Adrenal gland (tissue), 12 donors: ENCODE data around the gene SULT2B1. TPM values are rescaled to one million over a fixed set of nuclear protein-coding genes. Genes with fewer than 3 reads are reported as not detected.

Experiments
- DNase-seq, 7 donors: peaks; one replicate each; pipeline ENCODE4 v3.0.0-alpha.2; 2019 to 2020
- H3K27ac ChIP-seq, 5 donors: fragments of 200-600 bp; sonication (generic) in 4 of 5; 1 replicate in 3 of 5; 2 replicates in 2 of 5; pipeline versions ENCODE4 v1.5.1 to v1.8.0; 2016 to 2020; ENCODE audit warnings: mild to moderate bottlenecking in 1 of 5
- H3K27me3 ChIP-seq: fragments of 200-600 bp; 2 replicates; pipeline ENCODE4 v1.8.0; 2021
- H3K36me3 ChIP-seq, 2 donors: fragments of 200-600 bp; replicated peaks in 1 of 2; 1 replicate in 1 of 2; 2 replicates in 1 of 2; pipeline versions ENCODE4 v1.5.1 to v1.8.0; 2018 to 2022
- H3K4me1 ChIP-seq, 2 donors: fragments of 200-600 bp; replicated peaks in 1 of 2; 1 replicate in 1 of 2; 2 replicates in 1 of 2; pipeline versions ENCODE4 v1.5.1 to v1.8.0; 2018 to 2021
- H3K4me3 ChIP-seq, 4 donors: fragments of 200-600 bp; sonication (generic) in 3 of 4; one replicate each; pipeline ENCODE4 v1.5.1; 2016 to 2018
- H3K9me3 ChIP-seq, 3 donors: fragments of 200-600 bp; sonication (generic) in 1 of 3; replicated peaks in 1 of 3; 1 replicate in 2 of 3; 2 replicates in 1 of 3; pipeline versions ENCODE4 v1.5.1 to v1.8.0; 2016 to 2021
- POLR2A ChIP-seq, 2 donors: fragments of 450-650 bp; IDR thresholded peaks; one replicate each; pipeline ENCODE4 v1.6.1; 2017; ENCODE audit warnings: antibody characterized with exemption in 2 of 2, mild to moderate bottlenecking in 2 of 2, moderate library complexity in 1 of 2
- WGBS, 4 donors: extraction: QIAGEN DNeasy Blood & Tissue Kit in 2 of 4; methylation state at CpG; one replicate each; pipeline versions ENCODE4 v1.1.5 to v1.1.7; 2013 to 2017; 5-methylcytosine and 5-hydroxymethylcytosine counted together
- intact Hi-C, 2 donors: fragments of 100-400 bp; cut with DNase I; formaldehyde crosslinking; loops; one replicate each; pipeline versions ENCODE4 v1.14.1 to v1.15.0; 2022 to 2023
- polyA plus RNA-seq, 3 donors: library from polyadenylated mRNA; stranded (reverse); fragments of 200-250 nt in 2 of 3; fragments of 350-450 nt in 1 of 3; fragmentation: Illumina TruSeq in 1 of 3; extraction: RNeasy Lipid Tissue Mini Kit (QIAGEN cat#74804) in 1 of 3; gene quantifications; one replicate each; pipeline ENCODE4 v1.2.3, GENCODE V29; 2013 to 2014
- total RNA-seq, 9 donors: library from RNA; depleted of rRNA in 4 of 9; stranded (reverse); fragments of >200 nt in 4 of 9; fragments of 120-200 nt in 1 of 9; fragmentation: NEBNext Ultra II Directional in 1 of 9; extraction: Animal tissue kit (Norgen Biotek cat#: 25700) in 1 of 9; gene quantifications; one replicate each; pipeline versions ENCODE4 v1.1.0 to v1.2.4, GENCODE V29; 2013 to 2023
- TF ChIP-seq, protein P1 (sequence below), 6 experiments: fragments of 450-650 bp in 4 of 6; fragments of 200-600 bp in 2 of 6; sonication (generic) in 1 of 6; IDR thresholded peaks; 1 replicate in 5 of 6; 2 replicates in 1 of 6; pipeline versions ENCODE4 v1.5.1 to v1.8.0; 2016 to 2021; ENCODE audit warnings: antibody characterized with exemption in 6 of 6, mild to moderate bottlenecking in 2 of 6, moderate library complexity in 1 of 6
- donor health status: healthy with polysubstance abuse.
- donor health status: Bipolar disorder and iron deficiency.
- donor health status: DM: yes; HTN: yes; CAD: no.
- donor health status: DM: no; HTN: no; CAD: no.
- donor health status: DM: no; HTN: no; CAD: no.
- donor health status: DM: yes; HTN: yes; CAD: no.

Gene SULT2B1
- total and polyA plus RNA-seq, 12 donors, result 0.22 to 1.4 (median 0.52) TPM; not detected in 3

DNA sequence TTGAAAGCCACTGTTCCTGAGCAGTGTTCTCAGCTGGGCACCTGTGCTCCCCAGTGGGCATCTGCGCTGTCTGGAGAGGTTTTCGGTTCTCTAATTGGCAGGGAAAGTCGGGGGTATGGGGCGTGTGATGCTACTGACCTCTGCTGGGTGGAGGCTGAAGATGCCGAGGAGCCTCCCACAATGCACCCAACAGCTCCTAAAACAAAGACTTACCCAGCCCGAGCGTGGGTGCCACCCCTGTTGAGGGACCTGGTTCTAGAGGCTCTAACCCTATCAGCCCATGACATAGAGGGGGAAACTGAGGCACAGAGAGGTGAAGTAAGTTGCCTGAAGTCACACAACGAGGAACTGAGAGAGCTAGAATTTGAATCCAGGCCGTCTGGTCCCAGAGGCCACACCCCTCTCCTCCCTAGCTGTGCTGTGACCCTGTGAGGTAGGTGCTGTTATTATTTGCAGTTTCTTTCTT lies 56.9 kb downstream of the SULT2B1 start:
- 17 to 58% (median 18%) methylated on average over 2 to 9 of the region's 9 CpGs for WGBS, 4 donors
- TF ChIP-seq, protein P1, sequence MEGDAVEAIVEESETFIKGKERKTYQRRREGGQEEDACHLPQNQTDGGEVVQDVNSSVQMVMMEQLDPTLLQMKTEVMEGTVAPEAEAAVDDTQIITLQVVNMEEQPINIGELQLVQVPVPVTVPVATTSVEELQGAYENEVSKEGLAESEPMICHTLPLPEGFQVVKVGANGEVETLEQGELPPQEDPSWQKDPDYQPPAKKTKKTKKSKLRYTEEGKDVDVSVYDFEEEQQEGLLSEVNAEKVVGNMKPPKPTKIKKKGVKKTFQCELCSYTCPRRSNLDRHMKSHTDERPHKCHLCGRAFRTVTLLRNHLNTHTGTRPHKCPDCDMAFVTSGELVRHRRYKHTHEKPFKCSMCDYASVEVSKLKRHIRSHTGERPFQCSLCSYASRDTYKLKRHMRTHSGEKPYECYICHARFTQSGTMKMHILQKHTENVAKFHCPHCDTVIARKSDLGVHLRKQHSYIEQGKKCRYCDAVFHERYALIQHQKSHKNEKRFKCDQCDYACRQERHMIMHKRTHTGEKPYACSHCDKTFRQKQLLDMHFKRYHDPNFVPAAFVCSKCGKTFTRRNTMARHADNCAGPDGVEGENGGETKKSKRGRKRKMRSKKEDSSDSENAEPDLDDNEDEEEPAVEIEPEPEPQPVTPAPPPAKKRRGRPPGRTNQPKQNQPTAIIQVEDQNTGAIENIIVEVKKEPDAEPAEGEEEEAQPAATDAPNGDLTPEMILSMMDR (IDR thresholded peaks at IDR 0.05), result peak in 5 of 6 experiments; percentile 38 to 55 (median 45)
- TF ChIP-seq POLR2A (IDR thresholded peaks at IDR 0.05), result no peak
- Histone ChIP-seq H3K4me1 (no peaks in the 10 kb centered on the region), H3K9me3 (no peaks in the 10 kb centered on the region), H3K27me3 (no peaks in the 10 kb centered on the region), H3K4me3 (no peak overlapping the region), H3K27ac (no peak overlapping the region), H3K36me3 (no peaks in the 10 kb centered on the region)
- intact Hi-C loops, result no loop called here
- peak in 4 of 7 donors; percentile 61 to 74 (median 63) for DNase-seq

DNA sequence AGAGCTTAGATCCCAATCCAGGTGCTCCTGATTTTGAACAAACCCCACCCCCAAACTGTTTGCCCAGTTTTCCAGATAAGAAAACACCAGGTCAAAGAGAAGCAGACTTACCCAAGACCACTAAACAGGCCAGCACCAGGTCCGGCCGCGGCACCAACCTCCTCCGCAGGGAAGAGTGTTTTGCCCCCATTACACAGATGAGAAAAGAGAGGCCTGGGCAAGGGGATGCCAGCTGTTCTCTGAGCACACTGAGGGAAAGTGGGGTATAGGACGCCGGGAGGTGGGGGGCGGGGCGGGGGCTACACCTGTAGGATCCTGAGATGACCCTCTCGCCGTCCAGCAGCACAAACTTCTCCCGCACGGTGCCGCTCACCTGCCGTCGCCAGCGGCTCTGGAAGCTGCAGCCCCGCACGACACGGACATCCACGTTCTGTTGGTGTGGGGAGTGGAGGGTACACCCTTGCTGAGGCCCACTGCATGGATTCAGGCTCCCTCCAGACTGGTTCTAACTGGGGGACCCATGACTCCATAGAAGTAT lies 57.7 kb downstream of the SULT2B1 start:
- no peaks in the 10 kb centered on the region for H3K36me3 ChIP-seq
- intact Hi-C loops, result no loop called here
- 88 to 100% (median 91%) methylated on average over 4 to 20 of the region's 20 CpGs for WGBS, 4 donors

DNA sequence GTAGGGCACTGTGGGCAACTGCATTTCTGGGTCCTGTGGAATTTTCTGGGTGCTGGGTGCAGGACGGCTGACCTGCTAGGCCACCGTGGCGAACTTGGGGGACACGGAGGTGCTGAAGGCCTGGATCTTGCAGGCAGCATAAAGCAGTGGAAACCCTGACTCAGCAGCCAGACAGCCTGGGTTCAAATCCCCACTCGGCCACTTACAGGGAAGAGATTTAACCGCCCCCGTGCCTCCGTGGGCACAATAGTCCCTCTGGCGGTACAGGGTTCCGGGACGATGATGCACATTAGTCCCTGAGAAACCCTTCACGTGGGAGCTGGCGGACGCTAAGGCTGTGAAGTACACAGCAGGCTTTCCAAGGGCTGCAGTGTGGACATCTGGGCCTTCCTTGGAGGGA lies 59.9 kb downstream of the SULT2B1 start:
- H3K4me3 ChIP-seq, result no peak overlapping the region
- 90 to 92% (median 91%) methylated on average over 13 to 14 of the region's 14 CpGs for WGBS, 4 donors
- peaks cover 0 to 22% of the 10 kb centered on the region in 2 donors for H3K36me3 ChIP-seq
- no peak for TF ChIP-seq POLR2A (IDR thresholded peaks at IDR 0.05)
- TF ChIP-seq, protein P1 (IDR thresholded peaks at IDR 0.05), result no peak
- peaks cover 0 to 7% of the 10 kb centered on the region in 2 donors for H3K4me1 ChIP-seq
- intact Hi-C loops, result no loop called here
- DNase-seq, result no peak
- no peaks in the 10 kb centered on the region for H3K9me3 ChIP-seq
- H3K27me3 ChIP-seq, result no peaks in the 10 kb centered on the region
- no peak overlapping the region for H3K27ac ChIP-seq

More for the DNA sequence above, 57.7 kb downstream of the SULT2B1 start:
- Histone ChIP-seq H3K4me3 (no peak overlapping the region), H3K9me3 (no peaks in the 10 kb centered on the region), H3K4me1 (peaks cover 0 to under 1% of the 10 kb centered on the region in 2 donors), H3K27ac (no peak overlapping the region), H3K27me3 (no peaks in the 10 kb centered on the region)
- no peak for TF ChIP-seq POLR2A (IDR thresholded peaks at IDR 0.05)
- TF ChIP-seq, protein P1 (IDR thresholded peaks at IDR 0.05), result no peak
- DNase-seq, result no peak

DNA sequence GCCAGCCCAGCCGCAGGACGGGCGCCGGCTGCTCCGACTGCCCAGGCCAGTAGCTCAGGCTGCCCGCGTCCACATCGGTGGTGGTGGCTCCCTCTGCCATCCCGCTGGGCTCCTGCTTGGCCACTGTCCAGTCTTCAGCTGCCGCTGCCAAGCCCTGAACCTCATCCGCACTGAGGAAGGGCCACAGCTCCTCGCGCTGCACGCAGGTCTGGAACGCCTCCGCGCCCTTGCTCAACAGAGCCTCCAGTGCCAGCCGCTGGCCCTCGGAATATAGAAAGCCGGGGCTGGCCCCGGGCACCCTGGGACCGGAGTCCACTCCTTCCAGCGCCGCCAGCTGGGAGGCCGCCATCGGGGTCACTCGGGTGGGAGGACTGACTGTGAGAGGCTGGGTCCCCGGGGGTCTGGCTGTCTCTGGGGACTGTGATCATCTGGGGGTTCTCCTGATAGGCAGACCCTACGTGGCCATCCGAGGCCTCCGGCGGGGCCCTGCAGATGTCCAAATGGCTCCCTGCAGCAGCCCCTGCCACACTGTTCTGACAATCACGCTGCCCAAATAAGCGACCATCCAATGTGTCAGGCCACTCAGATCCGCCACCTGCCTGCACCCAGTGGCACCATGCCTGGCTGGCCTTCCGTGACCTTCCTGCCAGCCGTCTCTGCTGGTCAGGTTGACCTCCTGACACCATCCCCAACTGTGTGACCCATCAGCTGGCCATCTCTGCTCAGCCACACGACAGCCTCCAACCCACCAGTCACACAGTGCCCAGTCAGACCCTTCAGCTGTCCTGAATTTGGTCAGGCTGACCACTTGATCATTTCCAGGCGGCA lies 61.3 kb downstream of the SULT2B1 start:
- no peaks in the 10 kb centered on the region for H3K9me3 ChIP-seq
- TF ChIP-seq POLR2A (IDR thresholded peaks at IDR 0.05), result no peak
- TF ChIP-seq, protein P1 (IDR thresholded peaks at IDR 0.05), result no peak
- H3K4me1 ChIP-seq, result peaks cover 10 to 21% of the 10 kb centered on the region in 2 donors
- no peaks in the 10 kb centered on the region for H3K27me3 ChIP-seq
- intact Hi-C loops, result no loop called here
- H3K36me3 ChIP-seq, result peaks cover 0 to 30% of the 10 kb centered on the region in 2 donors
- H3K27ac ChIP-seq, result no peak overlapping the region
- no peak overlapping the region for H3K4me3 ChIP-seq
- DNase-seq, result peak in 4 of 7 donors; percentile 63 to 80 (median 70)
- WGBS, 4 donors, result 70 to 81% (median 75%) methylated on average over 15 to 39 of the region's 39 CpGs
